HepG2 (cell line): Measurements from ENCODE around the gene DDX49. TPM values are rescaled to one million over a fixed set of nuclear protein-coding genes. Genes with fewer than 3 reads are reported as not detected.

Experiments used
- ATAC-seq: fragments of 200-7000 bp; cut with Tn5 transposase; 3 replicates; pipeline ENCODE4 v1.9.1; 2020; ENCODE audit warnings: mild to moderate bottlenecking, moderate library complexity
- BruUV-seq: library from RNA; stranded (reverse); fragments of 400-500 nt; replicated peaks from 2 replicates; lab custom pipeline; 2021; lab: Mats Ljungman, UMichigan
- CTCF ChIA-PET: fragments of 300-600 bp; formaldehyde crosslinking; extraction: SDS; loops from one replicate; lab custom pipeline; 2021; ENCODE audit warnings: low total read pairs, inconsistent platforms, low intra/inter-chr PET ratio; lab: Yijun Ruan, JAX
- POLR2A ChIA-PET: fragments of 350-600 bp; sonication (Branson Sonifier 250); formaldehyde crosslinking; loops from one replicate; lab custom pipeline; 2020; ENCODE audit warnings: antibody characterized with exemption, inconsistent platforms; lab: Yijun Ruan, JAX
- DNase-seq: peaks from one replicate; pipeline ENCODE4 v3.0.0-alpha.2; 2015; ENCODE audit warnings: low spot score
- FAIRE-seq: peaks from 3 replicates; lab custom pipeline; 2011; peaks lifted over from hg19 to GRCh38; lab: Jason Lieb, UNC
- H2AFZ ChIP-seq: one replicate; pipeline ENCODE4 v1.6.1; 2011; ENCODE audit warnings: low read length, inconsistent platforms
- H3K27ac ChIP-seq: fragments of 300-600 bp; 3 replicates; pipeline ENCODE4 v1.8.0; 2011; ENCODE audit warnings: mixed run types, mild to moderate bottlenecking, mixed read lengths, low read length, inconsistent platforms; ENCODE audit not compliant: insufficient read depth; ENCODE audit errors: extremely low read length
- H3K27me3 ChIP-seq, 2 experiments: fragments of 200-600 bp in 1 of 2; 2 replicates in 1 of 2; 3 replicates in 1 of 2; pipeline versions ENCODE4 v1.6.0 to v1.8.0; 2011; ENCODE audit warnings: low read length in 2 of 2, mild to moderate bottlenecking in 2 of 2, moderate library complexity in 2 of 2, inconsistent platforms in 1 of 2; ENCODE audit not compliant: insufficient read depth in 2 of 2, control insufficient read depth in 1 of 2
- H3K36me3 ChIP-seq, 2 experiments: fragments of 200-600 bp in 1 of 2; replicated peaks in 1 of 2; 2 replicates in 1 of 2; 3 replicates in 1 of 2; pipeline versions ENCODE4 v1.5.1 to v1.8.0; 2011; ENCODE audit warnings: low read length in 2 of 2, inconsistent platforms in 1 of 2; ENCODE audit not compliant: insufficient read depth in 2 of 2, control insufficient read depth in 1 of 2
- H3K4me1 ChIP-seq: 2 replicates; pipeline ENCODE4 v1.5.1; 2012; ENCODE audit warnings: low read length, inconsistent platforms; ENCODE audit not compliant: insufficient read depth
- H3K4me2 ChIP-seq: 2 replicates; pipeline ENCODE4 v1.6.0; 2011; ENCODE audit warnings: low read depth, low read length, inconsistent platforms
- H3K4me3 ChIP-seq, 3 experiments: fragments of 200-600 bp in 1 of 3; sonication (generic), shearing (Covaris generic) in 1 of 3; replicated peaks in 1 of 3; 2 replicates each; pipeline ENCODE4 v1.5.1; 2011 to 2016; ENCODE audit warnings: low read length in 3 of 3, inconsistent platforms in 2 of 3, low read depth in 2 of 3, mild to moderate bottlenecking in 2 of 3, control low read depth in 1 of 3, mixed read lengths in 1 of 3; ENCODE audit not compliant: insufficient read depth in 1 of 3
- H3K79me2 ChIP-seq: one replicate; pipeline ENCODE4 v1.6.1; 2011; ENCODE audit warnings: low read length, inconsistent platforms; ENCODE audit not compliant: insufficient read depth
- H3K9ac ChIP-seq: 2 replicates; pipeline ENCODE4 v1.6.0; 2011; ENCODE audit warnings: mild to moderate bottlenecking, low read depth, low read length, inconsistent platforms; ENCODE audit not compliant: insufficient read depth
- H3K9me3 ChIP-seq: 2 replicates; pipeline ENCODE4 v1.5.1; 2012; ENCODE audit warnings: mild to moderate bottlenecking, low read length
- H4K20me1 ChIP-seq: 2 replicates; pipeline ENCODE4 v1.6.0; 2011; ENCODE audit warnings: inconsistent platforms, mild to moderate bottlenecking, low read length, moderate library complexity; ENCODE audit not compliant: insufficient read depth
- AGO2 ChIP-seq: fragments of 200-400 bp; formaldehyde crosslinking; optimal IDR thresholded peaks from 2 replicates; pipeline ENCODE3; 2017; ENCODE audit warnings: mild to moderate bottlenecking, low read depth, low read length, moderate library complexity
- ARID5B ChIP-seq: IDR thresholded peaks from 2 replicates; pipeline ENCODE4 v1.4.0; 2020; ENCODE audit warnings: mild to moderate bottlenecking, missing genetic modification reagents
- HMGXB3 ChIP-seq: sonication (generic); formaldehyde crosslinking; IDR thresholded peaks from 2 replicates; pipeline ENCODE4 v1.4.0; 2020; ENCODE audit warnings: missing genetic modification reagents, borderline replicate concordance
- SPEN ChIP-seq: sonication (generic); formaldehyde crosslinking; IDR thresholded peaks from 2 replicates; pipeline ENCODE4 v1.5.1; 2020; ENCODE audit warnings: low read depth, mild to moderate bottlenecking, missing genetic modification reagents
- TIGD3 ChIP-seq: sonication (generic); formaldehyde crosslinking; IDR thresholded peaks from 2 replicates; pipeline ENCODE4 v1.5.1; 2020; ENCODE audit warnings: mild to moderate bottlenecking, missing genetic modification reagents, borderline replicate concordance
- XRCC5 ChIP-seq: fragments of 200-400 bp; formaldehyde crosslinking; optimal IDR thresholded peaks from 2 replicates; pipeline ENCODE3; 2017; ENCODE audit warnings: mild to moderate bottlenecking, low read length
- ZNF547 ChIP-seq: sonication (generic); formaldehyde crosslinking; IDR thresholded peaks from 2 replicates; pipeline ENCODE4 v1.5.1; 2020; ENCODE audit warnings: mild to moderate bottlenecking, missing genetic modification reagents
- WGBS: methylation state at CpG from one replicate; pipeline ENCODE4 v1.1.6; 2017; ENCODE audit warnings: low lambda C conversion rate; 5-methylcytosine and 5-hydroxymethylcytosine counted together
- in situ Hi-C: cut with HindIII; loops from 2 replicates; pipeline ENCODE4 v1.10.0; 2017; ENCODE audit warnings: low pct_unique_long_range_greater_than_20kb; ENCODE audit not compliant: extremely low pct_ligation_motif_present
- intact Hi-C: fragments of 100-400 bp; cut with micrococcal nuclease; formaldehyde crosslinking; loops from one replicate; pipeline ENCODE4 v1.10.0; 2022; ENCODE audit not compliant: unreplicated experiment
- polyA plus RNA-seq, 8 experiments: library from polyadenylated mRNA; depleted of rRNA in 3 of 8; stranded (reverse) in 7 of 8; unstranded in 1 of 8; fragments of >200 nt; fragmentation: Illumina TruSeq in 4 of 8; extraction: Trizol in 4 of 8; gene quantifications; 2 replicates each; pipeline versions ENCODE4 v1.2.1 to v1.2.3, GENCODE V29; 2011 to 2016; ENCODE audit warnings: low read depth in 4 of 8, missing spikeins in 1 of 8, mixed read lengths in 1 of 8; ENCODE audit not compliant: insufficient read depth in 1 of 8
- total RNA-seq, 5 experiments: library from RNA; depleted of rRNA; stranded (reverse); fragments of >200 nt; fragmentation: Illumina TruSeq; extraction: Trizol; gene quantifications; 2 replicates each; pipeline ENCODE4 v1.2.3, GENCODE V29; 2016; ENCODE audit warnings: low read depth in 1 of 5

Gene DDX49
- total and polyA plus RNA-seq, 2 of the 13 experiments (the other 11 are each of a cell fraction or from before 2014, with no cell fraction given) = 27.0 to 46.2 TPM

GRCh38 chr19:18932216-18932841 is 12.8 kb downstream of the DDX49 start:
- H4K20me1 ChIP-seq = no peaks in the 10 kb centered on the region
- 95% methylated on average over 37 of the region's 37 CpGs for WGBS
- no peaks in the 10 kb centered on the region for H3K79me2 ChIP-seq
- H3K27me3 ChIP-seq = no peaks in the 10 kb centered on the region
- ChIA-PET CTCF (no interaction called here), POLR2A (no interaction called here)
- H3K36me3 ChIP-seq = peaks cover 6 to 10% of the 10 kb centered on the region in 2 experiments; a peak in 4 of 5 replicates
- BruUV-seq = no TSS peak
- H3K9ac ChIP-seq = no peak overlapping the region
- H3K4me2 ChIP-seq = no peak overlapping the region
- no peaks in the 10 kb centered on the region for H3K9me3 ChIP-seq
- intact Hi-C loops (no loop called here), in situ Hi-C loops (no loop called here)
- no peak overlapping the region for H2AFZ ChIP-seq
- peak; percentile 13 for ATAC-seq
- H3K27ac ChIP-seq = no peak overlapping the region
- TF ChIP-seq TIGD3 = no peak
- TF ChIP-seq XRCC5 = no peak
- TF ChIP-seq AGO2 = peak; percentile 4
- H3K4me1 ChIP-seq = no peaks in the 10 kb centered on the region
- H3K4me3 ChIP-seq = no peak overlapping the region
- no peak for FAIRE-seq
- no peak for DNase-seq

- H2AFZ ChIP-seq = no peak overlapping the region
- intact Hi-C loops = no loop called here
- H3K27me3 ChIP-seq = no peaks in the 10 kb centered on the region
- 97% methylated on average over 13 of the region's 13 CpGs for WGBS
- BruUV-seq = no TSS peak
- no peak overlapping the region for H3K27ac ChIP-seq
- H3K4me1 ChIP-seq = peaks cover 3% of the 10 kb centered on the region; the same call in 1 of the 2 replicates
- ChIA-PET CTCF (no interaction called here), POLR2A (no interaction called here)
- in situ Hi-C loops = no loop called here
- H3K9me3 ChIP-seq = no peaks in the 10 kb centered on the region
- ATAC-seq (no peak), FAIRE-seq (no peak), DNase-seq (no peak)
- no peak overlapping the region for H3K4me2 ChIP-seq
- no peaks in the 10 kb centered on the region for H3K79me2 ChIP-seq
- no peak overlapping the region for H3K4me3 ChIP-seq
- H3K9ac ChIP-seq = no peak overlapping the region
- peaks cover 4 to 6% of the 10 kb centered on the region in 2 experiments; a peak in 3 of 5 replicates for H3K36me3 ChIP-seq
- no peaks in the 10 kb centered on the region for H4K20me1 ChIP-seq
- TF ChIP-seq HMGXB3 (CRISPR knock-in tag) (no peak), ARID5B (CRISPR knock-in tag) (no peak), ZNF547 (CRISPR knock-in tag) (no peak), SPEN (CRISPR knock-in tag) (no peak)
Observed at GRCh38 chr19:18933297-18933696, 13.8 kb downstream of the DDX49 start.
